Measurements from ENCODE around the gene GLCCI1.
A peak's percentile ranks its signal among the peaks of the same experiment; 100 is the strongest.

GLCCI1 gene

DNA sequence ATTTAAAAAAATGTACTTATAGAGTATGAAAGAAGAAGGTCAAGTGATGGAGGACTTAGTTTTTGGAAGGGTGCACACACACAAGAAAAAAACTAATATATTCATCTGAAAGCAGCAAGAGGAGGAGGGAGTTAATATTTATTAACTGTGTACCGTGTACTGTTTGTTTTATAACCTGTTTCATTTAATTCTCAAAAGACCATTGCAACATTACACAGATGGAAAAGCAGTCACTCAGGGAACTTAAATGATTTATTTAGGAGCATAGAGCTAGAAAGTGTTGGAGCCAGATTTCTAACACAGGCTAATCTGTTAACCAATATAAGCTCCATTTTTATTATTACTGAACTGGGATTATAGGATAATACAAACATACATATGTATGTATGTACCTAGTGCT, 36.7 kb downstream of the GLCCI1 start:
- peaks cover 2% of the 10 kb centered on the region; the same call in 1 of the 2 replicates for H3K9me3 ChIP-seq (ENCODE audit: insufficient read depth, low read depth, low read length)
- no peak overlapping the region for H2AFZ ChIP-seq (ENCODE audit: low read length)
- TF ChIP-seq, protein P1, sequence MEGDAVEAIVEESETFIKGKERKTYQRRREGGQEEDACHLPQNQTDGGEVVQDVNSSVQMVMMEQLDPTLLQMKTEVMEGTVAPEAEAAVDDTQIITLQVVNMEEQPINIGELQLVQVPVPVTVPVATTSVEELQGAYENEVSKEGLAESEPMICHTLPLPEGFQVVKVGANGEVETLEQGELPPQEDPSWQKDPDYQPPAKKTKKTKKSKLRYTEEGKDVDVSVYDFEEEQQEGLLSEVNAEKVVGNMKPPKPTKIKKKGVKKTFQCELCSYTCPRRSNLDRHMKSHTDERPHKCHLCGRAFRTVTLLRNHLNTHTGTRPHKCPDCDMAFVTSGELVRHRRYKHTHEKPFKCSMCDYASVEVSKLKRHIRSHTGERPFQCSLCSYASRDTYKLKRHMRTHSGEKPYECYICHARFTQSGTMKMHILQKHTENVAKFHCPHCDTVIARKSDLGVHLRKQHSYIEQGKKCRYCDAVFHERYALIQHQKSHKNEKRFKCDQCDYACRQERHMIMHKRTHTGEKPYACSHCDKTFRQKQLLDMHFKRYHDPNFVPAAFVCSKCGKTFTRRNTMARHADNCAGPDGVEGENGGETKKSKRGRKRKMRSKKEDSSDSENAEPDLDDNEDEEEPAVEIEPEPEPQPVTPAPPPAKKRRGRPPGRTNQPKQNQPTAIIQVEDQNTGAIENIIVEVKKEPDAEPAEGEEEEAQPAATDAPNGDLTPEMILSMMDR (conservative IDR thresholded peaks at IDR 0.05; ENCODE audit: low read length), result no peak
- TF ChIP-seq EZH2phosphoT487 (IDR thresholded peaks at IDR 0.05; ENCODE audit: borderline replicate concordance), result no peak
- H3K9me2 ChIP-seq (replicated peaks; ENCODE audit: low read depth, low read length), result no peaks in the 10 kb centered on the region
- no peak overlapping the region for H3K9ac ChIP-seq (ENCODE audit: low read depth, low read length, poor library complexity, severe bottlenecking)
- 0 out of 2 replicates have a peak, but pooled peaks cover 2% of the 10 kb centered on the region for H3F3A ChIP-seq (ENCODE audit: low read depth)
- H3K79me2 ChIP-seq (ENCODE audit: insufficient read depth, low read length), result peaks cover 57% of the 10 kb centered on the region
- H3K36me3 ChIP-seq (ENCODE audit: insufficient read depth, low read length), result peaks cover 62% of the 10 kb centered on the region; the same call in 1 of the 2 replicates
- H4K20me1 ChIP-seq (ENCODE audit: insufficient read depth, low read length, poor library complexity, severe bottlenecking), result peaks cover 8% of the 10 kb centered on the region
- no peak overlapping the region for H3K4me2 ChIP-seq (ENCODE audit: low read depth, low read length, poor library complexity, severe bottlenecking)
- no peak overlapping the region for H3K4me3 ChIP-seq (ENCODE audit: low read length, poor library complexity, severe bottlenecking)
- no peaks in the 10 kb centered on the region for H3K27me3 ChIP-seq (ENCODE audit: insufficient read depth, low read length, poor library complexity, severe bottlenecking)
- H3K4me1 ChIP-seq (ENCODE audit: insufficient read depth, low read length, poor library complexity, severe bottlenecking), result no peaks in the 10 kb centered on the region

DNA sequence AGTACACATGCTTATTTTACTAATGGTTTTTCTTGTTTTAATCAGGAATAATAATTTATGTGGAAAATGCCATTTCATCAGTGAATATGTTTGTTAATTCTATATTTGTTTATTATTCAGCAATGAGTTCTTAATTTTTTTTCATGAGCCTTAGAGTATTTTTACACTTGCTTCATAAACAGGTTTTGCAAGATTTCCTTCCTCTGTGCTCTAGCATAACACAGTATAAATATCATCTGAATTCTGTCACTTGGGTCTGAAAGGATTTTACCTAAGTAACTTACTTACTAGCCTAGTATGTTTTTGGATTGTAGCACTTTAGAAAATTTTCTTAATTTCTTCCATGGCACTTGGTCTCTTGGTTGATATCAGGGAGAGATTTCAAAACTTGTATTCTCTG, 45.8 kb downstream of the GLCCI1 start:
- peak overlapping the region; percentile 61 for H3K4me2 ChIP-seq (ENCODE audit: low read depth, low read length, poor library complexity, severe bottlenecking)
- no peaks in the 10 kb centered on the region for H3K27me3 ChIP-seq (ENCODE audit: insufficient read depth, low read length, poor library complexity, severe bottlenecking)
- peak overlapping the region; percentile 16 for H3K9ac ChIP-seq (ENCODE audit: low read depth, low read length, poor library complexity, severe bottlenecking)
- no peak overlapping the region for H2AFZ ChIP-seq (ENCODE audit: low read length)
- no peaks in the 10 kb centered on the region for H3K9me3 ChIP-seq (ENCODE audit: insufficient read depth, low read depth, low read length)
- H3K79me2 ChIP-seq (ENCODE audit: insufficient read depth, low read length), result peaks cover 64% of the 10 kb centered on the region
- peak overlapping the region; percentile 54 for H3K4me3 ChIP-seq (ENCODE audit: low read length, poor library complexity, severe bottlenecking)
- peaks cover 50% of the 10 kb centered on the region for H3K36me3 ChIP-seq (ENCODE audit: insufficient read depth, low read length)
- H3F3A ChIP-seq (ENCODE audit: low read depth), result peaks cover 5% of the 10 kb centered on the region; the same call in 1 of the 2 replicates
- peaks cover 29% of the 10 kb centered on the region for H3K4me1 ChIP-seq (ENCODE audit: insufficient read depth, low read length, poor library complexity, severe bottlenecking)
- peaks cover 36% of the 10 kb centered on the region for H4K20me1 ChIP-seq (ENCODE audit: insufficient read depth, low read length, poor library complexity, severe bottlenecking)
- H3K9me2 ChIP-seq (replicated peaks; ENCODE audit: low read depth, low read length), result no peaks in the 10 kb centered on the region
- TF ChIP-seq, protein P1 (conservative IDR thresholded peaks at IDR 0.05; ENCODE audit: low read length), result no peak
- no peak for TF ChIP-seq EZH2phosphoT487 (IDR thresholded peaks at IDR 0.05; ENCODE audit: borderline replicate concordance)

DNA sequence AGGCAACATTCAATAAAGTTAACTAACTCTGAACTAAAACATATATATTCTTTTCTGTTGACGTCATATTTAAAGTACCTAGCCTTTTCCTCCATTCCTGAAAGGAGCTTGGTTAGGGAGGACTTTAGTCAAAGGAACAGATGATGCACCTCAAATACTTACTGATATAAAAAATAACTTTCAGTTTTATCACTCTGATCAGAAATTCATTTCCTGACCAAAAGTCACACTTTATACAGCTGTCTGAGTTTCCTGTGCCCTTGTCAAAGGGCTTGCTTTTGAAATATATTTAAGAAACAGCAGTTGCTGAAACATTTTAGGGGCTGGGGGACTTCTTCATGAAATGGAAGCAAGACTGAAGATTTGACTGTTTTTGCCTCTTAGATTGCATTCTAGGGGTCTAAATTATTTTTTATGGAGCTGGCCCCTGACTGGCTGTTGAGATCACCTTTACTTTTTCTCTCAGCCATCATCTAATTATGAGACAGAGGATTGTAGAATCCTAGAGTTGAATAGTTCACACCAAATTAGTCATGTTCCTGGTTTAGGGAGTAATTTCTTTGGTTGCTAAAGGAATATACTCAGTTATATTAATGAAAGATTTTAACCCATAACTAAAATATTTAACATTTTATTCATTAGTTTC, 46.6 kb downstream of the GLCCI1 start:
- Histone ChIP-seq H3K4me2 (ENCODE audit: low read depth, low read length, poor library complexity, severe bottlenecking) (peak overlapping the region; percentile 61), H3K4me3 (ENCODE audit: low read length, poor library complexity, severe bottlenecking) (peak overlapping the region; percentile 54), H3K9me2 (replicated peaks; ENCODE audit: low read depth, low read length) (no peaks in the 10 kb centered on the region), H3K79me2 (ENCODE audit: insufficient read depth, low read length) (peaks cover 72% of the 10 kb centered on the region), H3K9me3 (ENCODE audit: insufficient read depth, low read depth, low read length) (no peaks in the 10 kb centered on the region), H3K4me1 (ENCODE audit: insufficient read depth, low read length, poor library complexity, severe bottlenecking) (peaks cover 29% of the 10 kb centered on the region), H2AFZ (ENCODE audit: low read length) (no peak overlapping the region), H3K36me3 (ENCODE audit: insufficient read depth, low read length) (peaks cover 54% of the 10 kb centered on the region), H3F3A (ENCODE audit: low read depth) (peaks cover 6% of the 10 kb centered on the region; the same call in 1 of the 2 replicates), H3K27me3 (ENCODE audit: insufficient read depth, low read length, poor library complexity, severe bottlenecking) (no peaks in the 10 kb centered on the region), H4K20me1 (ENCODE audit: insufficient read depth, low read length, poor library complexity, severe bottlenecking) (peaks cover 36% of the 10 kb centered on the region), H3K9ac (ENCODE audit: low read depth, low read length, poor library complexity, severe bottlenecking) (peak overlapping the region; percentile 41)
- TF ChIP-seq, protein P1 (conservative IDR thresholded peaks at IDR 0.05; ENCODE audit: low read length), result no peak
- no peak for TF ChIP-seq EZH2phosphoT487 (IDR thresholded peaks at IDR 0.05; ENCODE audit: borderline replicate concordance)
